SK-N-SH treated with all-trans-retinoic acid at 6 μM for 48 hours (cell line): ENCODE results near the gene ANLN.

ENCODE experiments used
- CSDC2 ChIP-seq: fragments of 250-450 bp; sonication (Bioruptor Pico); IDR thresholded peaks from 2 replicates; pipeline ENCODE4 v1.5.0; 2020; ENCODE audit warnings: mild to moderate bottlenecking, moderate library complexity
- SNAI2 ChIP-seq: fragments of 250-450 bp; sonication (Bioruptor Pico); IDR thresholded peaks from 2 replicates; pipeline ENCODE4 v1.5.0; 2020; ENCODE audit warnings: mild to moderate bottlenecking, moderate library complexity
- TF ChIP-seq, protein P1 (sequence below): fragments of 250-450 bp; sonication (Bioruptor Pico); IDR thresholded peaks from 2 replicates; pipeline ENCODE4 v1.8.0; 2020; ENCODE audit warnings: mild to moderate bottlenecking, moderate library complexity, borderline replicate concordance

DNA sequence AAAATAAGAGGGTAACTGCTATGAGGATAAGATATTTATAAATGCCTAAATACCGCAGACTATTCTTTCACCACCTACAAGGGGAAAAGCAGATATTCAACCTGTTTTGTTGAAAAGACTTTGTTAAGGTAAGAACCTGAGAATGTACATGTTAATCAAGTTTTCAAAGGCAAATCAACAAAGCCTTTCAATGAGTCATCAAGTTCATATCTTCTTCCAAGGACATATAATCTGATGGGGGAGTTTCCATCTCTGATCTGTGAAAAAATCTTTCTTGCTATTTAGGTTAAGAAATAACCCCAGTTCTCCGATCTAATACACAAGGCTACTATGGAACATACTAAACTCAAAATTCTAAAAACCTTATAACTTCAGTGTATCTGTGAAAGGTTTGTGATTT, 40.0 kb upstream of the ANLN start:
- TF ChIP-seq SNAI2 (no peak), CSDC2 (CRISPR knock-in tag) (no peak)
- TF ChIP-seq, protein P1, sequence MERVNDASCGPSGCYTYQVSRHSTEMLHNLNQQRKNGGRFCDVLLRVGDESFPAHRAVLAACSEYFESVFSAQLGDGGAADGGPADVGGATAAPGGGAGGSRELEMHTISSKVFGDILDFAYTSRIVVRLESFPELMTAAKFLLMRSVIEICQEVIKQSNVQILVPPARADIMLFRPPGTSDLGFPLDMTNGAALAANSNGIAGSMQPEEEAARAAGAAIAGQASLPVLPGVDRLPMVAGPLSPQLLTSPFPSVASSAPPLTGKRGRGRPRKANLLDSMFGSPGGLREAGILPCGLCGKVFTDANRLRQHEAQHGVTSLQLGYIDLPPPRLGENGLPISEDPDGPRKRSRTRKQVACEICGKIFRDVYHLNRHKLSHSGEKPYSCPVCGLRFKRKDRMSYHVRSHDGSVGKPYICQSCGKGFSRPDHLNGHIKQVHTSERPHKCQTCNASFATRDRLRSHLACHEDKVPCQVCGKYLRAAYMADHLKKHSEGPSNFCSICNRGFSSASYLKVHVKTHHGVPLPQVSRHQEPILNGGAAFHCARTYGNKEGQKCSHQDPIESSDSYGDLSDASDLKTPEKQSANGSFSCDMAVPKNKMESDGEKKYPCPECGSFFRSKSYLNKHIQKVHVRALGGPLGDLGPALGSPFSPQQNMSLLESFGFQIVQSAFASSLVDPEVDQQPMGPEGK (CRISPR knock-in tag) = no peak
